ENCODE results near the gene VPS39. TPM values are rescaled to one million over a fixed set of nuclear protein-coding genes. Genes with fewer than 3 reads are reported as not detected.

Gene VPS39
- total RNA-seq, 1 donor from 2014 or later, result 79.9 TPM

GRCh38 chr15:42178056-42178455 is 30.0 kb downstream of the VPS39 start:
- ATAC-seq, result no peak
- Histone ChIP-seq H3K27ac (no peak overlapping the region), H3K27me3 (ENCODE audit: low read depth) (no peaks in the 10 kb centered on the region), H3K9me3 (no peaks in the 10 kb centered on the region), H3K4me3 (no peak overlapping the region), H3K4me1 (peaks cover 4% of the 10 kb centered on the region), H3K36me3 (peaks cover 98% of the 10 kb centered on the region)
- intact Hi-C loops (cut with DNase I), result no loop called here
- DNase-seq, result no peak
- TF ChIP-seq, protein P1, sequence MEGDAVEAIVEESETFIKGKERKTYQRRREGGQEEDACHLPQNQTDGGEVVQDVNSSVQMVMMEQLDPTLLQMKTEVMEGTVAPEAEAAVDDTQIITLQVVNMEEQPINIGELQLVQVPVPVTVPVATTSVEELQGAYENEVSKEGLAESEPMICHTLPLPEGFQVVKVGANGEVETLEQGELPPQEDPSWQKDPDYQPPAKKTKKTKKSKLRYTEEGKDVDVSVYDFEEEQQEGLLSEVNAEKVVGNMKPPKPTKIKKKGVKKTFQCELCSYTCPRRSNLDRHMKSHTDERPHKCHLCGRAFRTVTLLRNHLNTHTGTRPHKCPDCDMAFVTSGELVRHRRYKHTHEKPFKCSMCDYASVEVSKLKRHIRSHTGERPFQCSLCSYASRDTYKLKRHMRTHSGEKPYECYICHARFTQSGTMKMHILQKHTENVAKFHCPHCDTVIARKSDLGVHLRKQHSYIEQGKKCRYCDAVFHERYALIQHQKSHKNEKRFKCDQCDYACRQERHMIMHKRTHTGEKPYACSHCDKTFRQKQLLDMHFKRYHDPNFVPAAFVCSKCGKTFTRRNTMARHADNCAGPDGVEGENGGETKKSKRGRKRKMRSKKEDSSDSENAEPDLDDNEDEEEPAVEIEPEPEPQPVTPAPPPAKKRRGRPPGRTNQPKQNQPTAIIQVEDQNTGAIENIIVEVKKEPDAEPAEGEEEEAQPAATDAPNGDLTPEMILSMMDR (IDR thresholded peaks at IDR 0.05), result no peak

- intact Hi-C loops (cut with DNase I), result no loop called here
- Histone ChIP-seq H3K27ac (no peak overlapping the region), H3K4me1 (peaks cover 6% of the 10 kb centered on the region), H3K4me3 (no peak overlapping the region), H3K9me3 (no peaks in the 10 kb centered on the region), H3K36me3 (peaks cover 97% of the 10 kb centered on the region), H3K27me3 (ENCODE audit: low read depth) (no peaks in the 10 kb centered on the region)
- TF ChIP-seq, protein P1 (IDR thresholded peaks at IDR 0.05), result no peak
- DNase-seq (no peak), ATAC-seq (no peak)
Observed at GRCh38 chr15:42175671-42176070, 32.4 kb downstream of the VPS39 start.

- H3K4me3 ChIP-seq, result no peak overlapping the region
- H3K27me3 ChIP-seq (ENCODE audit: low read depth), result no peaks in the 10 kb centered on the region
- no peaks in the 10 kb centered on the region for H3K9me3 ChIP-seq
- peaks cover 6% of the 10 kb centered on the region for H3K4me1 ChIP-seq
- intact Hi-C loops (cut with DNase I), result no loop called here
- H3K27ac ChIP-seq, result no peak overlapping the region
- ATAC-seq, result no peak
- H3K36me3 ChIP-seq, result peaks cover 99% of the 10 kb centered on the region
- no peak for DNase-seq
- TF ChIP-seq, protein P1 (IDR thresholded peaks at IDR 0.05), result no peak
Observed at GRCh38 chr15:42172475-42172874, 35.6 kb downstream of the VPS39 start.

DNA sequence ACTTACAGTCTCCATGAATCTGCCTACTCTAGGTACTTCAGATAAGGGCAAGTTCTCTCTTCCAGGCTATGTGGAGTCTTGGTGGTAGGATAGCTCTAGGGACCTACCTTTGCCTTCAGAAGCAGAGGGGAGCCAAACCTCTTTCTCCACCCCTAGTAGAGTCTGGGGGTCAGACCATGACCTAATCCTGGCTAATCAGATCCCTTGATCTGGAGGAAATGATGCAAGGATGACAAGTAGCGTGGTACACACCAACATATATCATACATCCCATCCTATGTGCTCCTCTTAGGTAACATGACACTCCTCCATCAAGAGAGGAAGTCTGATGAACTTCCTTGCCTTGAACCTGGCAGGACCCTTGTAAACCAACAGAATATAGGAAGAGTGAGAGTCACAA is 36.3 kb downstream of the VPS39 start:
- intact Hi-C loops (cut with DNase I), result no loop called here

GRCh38 chr15:42171122-42171521 is 37.0 kb downstream of the VPS39 start:
- Histone ChIP-seq H3K4me3 (no peak overlapping the region), H3K4me1 (peaks cover 6% of the 10 kb centered on the region), H3K27ac (peak overlapping the region; percentile 2), H3K36me3 (peaks cover 99% of the 10 kb centered on the region), H3K27me3 (ENCODE audit: low read depth) (no peaks in the 10 kb centered on the region), H3K9me3 (no peaks in the 10 kb centered on the region)
- DNase-seq (no peak), ATAC-seq (peak; percentile 48 to 49)
- TF ChIP-seq, protein P1 (IDR thresholded peaks at IDR 0.05), result no peak
- intact Hi-C loops (cut with DNase I), result no loop called here

More for the DNA sequence above, 36.3 kb downstream of the VPS39 start:
- H3K4me1 ChIP-seq, result peaks cover 6% of the 10 kb centered on the region
- TF ChIP-seq, protein P1 (IDR thresholded peaks at IDR 0.05), result no peak
- no peak overlapping the region for H3K27ac ChIP-seq
- H3K27me3 ChIP-seq (ENCODE audit: low read depth), result no peaks in the 10 kb centered on the region
- ATAC-seq (no peak), DNase-seq (no peak)
- H3K9me3 ChIP-seq, result no peaks in the 10 kb centered on the region
- H3K4me3 ChIP-seq, result no peak overlapping the region
- H3K36me3 ChIP-seq, result peaks cover 99% of the 10 kb centered on the region
